ENCODE results near the gene CD207.

Gene CD207

GRCh38 chr2:70829916-70830315, 5.7 kb downstream of the CD207 start:
- in situ Hi-C loops (cut with MboI; ENCODE audit: low sequenced_read_pairs): no loop called here

GRCh38 chr2:70828914-70829824, 6.4 kb downstream of the CD207 start:
- in situ Hi-C loops (cut with MboI; ENCODE audit: low sequenced_read_pairs): no loop called here

- in situ Hi-C loops (cut with MboI; ENCODE audit: low sequenced_read_pairs): no loop called here
Measured at GRCh38 chr2:70828115-70828514, 7.5 kb downstream of the CD207 start.

- in situ Hi-C loops (cut with MboI; ENCODE audit: low sequenced_read_pairs): no loop called here
Measured at GRCh38 chr2:70827388-70827787, 8.2 kb downstream of the CD207 start.

- in situ Hi-C loops (cut with MboI; ENCODE audit: low sequenced_read_pairs): no loop called here
Measured at GRCh38 chr2:70826696-70827350, 8.8 kb downstream of the CD207 start.

GRCh38 chr2:70823249-70823648, 12.4 kb downstream of the CD207 start:
- in situ Hi-C loops (cut with MboI; ENCODE audit: low sequenced_read_pairs): no loop called here

- in situ Hi-C loops (cut with MboI; ENCODE audit: low sequenced_read_pairs): no loop called here
Measured at GRCh38 chr2:70822843-70823242, 12.8 kb downstream of the CD207 start.

- in situ Hi-C loops (cut with MboI; ENCODE audit: low sequenced_read_pairs): no loop called here
Measured at GRCh38 chr2:70820499-70820898, 15.1 kb downstream of the CD207 start, which contains the start of gene CLEC4F. Gene CLEC4F (minus strand): TSS chr2:70820599. CDS start chr2:70820523, 76 bp downstream.

GRCh38 chr2:70817284-70817954, 18.2 kb downstream of the CD207 start:
- in situ Hi-C loops (cut with MboI; ENCODE audit: low sequenced_read_pairs): no loop called here

- in situ Hi-C loops (cut with MboI; ENCODE audit: low sequenced_read_pairs): no loop called here
Measured at GRCh38 chr2:70816726-70817125, 18.9 kb downstream of the CD207 start.

GRCh38 chr2:70808983-70809958, 26.3 kb downstream of the CD207 start:
- in situ Hi-C loops (cut with MboI; ENCODE audit: low sequenced_read_pairs): no loop called here

GRCh38 chr2:70807828-70808118, 27.8 kb downstream of the CD207 start:
- in situ Hi-C loops (cut with MboI; ENCODE audit: low sequenced_read_pairs): no loop called here

- in situ Hi-C loops (cut with MboI; ENCODE audit: low sequenced_read_pairs): no loop called here
Measured at GRCh38 chr2:70807102-70807827, 28.4 kb downstream of the CD207 start.

GRCh38 chr2:70806620-70807019, 29.0 kb downstream of the CD207 start:
- in situ Hi-C loops (cut with MboI; ENCODE audit: low sequenced_read_pairs): no loop called here

- in situ Hi-C loops (cut with MboI; ENCODE audit: low sequenced_read_pairs): no loop called here
Measured at GRCh38 chr2:70806013-70806412, 29.6 kb downstream of the CD207 start.

GRCh38 chr2:70801607-70802263, 33.9 kb downstream of the CD207 start:
- in situ Hi-C loops (cut with MboI; ENCODE audit: low sequenced_read_pairs): no loop called here

- in situ Hi-C loops (cut with MboI; ENCODE audit: low sequenced_read_pairs): loop anchor here (10.0 kb wide), 1 partner anchor 145 kb away; no protein-coding TSS in a partner anchor
Measured at GRCh38 chr2:70799706-70800105, 35.9 kb downstream of the CD207 start.

- in situ Hi-C loops (cut with MboI; ENCODE audit: low sequenced_read_pairs): loop anchor here (10.0 kb wide), 1 partner anchor 147 kb away; no protein-coding TSS in a partner anchor
Measured at GRCh38 chr2:70797996-70798395, 37.6 kb downstream of the CD207 start.

GRCh38 chr2:70797506-70797905, 38.1 kb downstream of the CD207 start:
- in situ Hi-C loops (cut with MboI; ENCODE audit: low sequenced_read_pairs): loop anchor here (10.0 kb wide), 1 partner anchor 147 kb away; no protein-coding TSS in a partner anchor

Measured in HL-60/S4 (cell line).